ENCODE results near the gene HSD11B1L. TPM values are rescaled to one million over a fixed set of nuclear protein-coding genes. Genes with fewer than 3 reads are reported as not detected.
"Not testable (repeated sequence)": the region's sequence is repeated elsewhere in the genome, so short reads cannot be mapped to it uniquely, and the experiment has no call there.

The HSD11B1L gene
- polyA plus RNA-seq, 6 donors from 2014 or later, result 1.1 to 6.5 (median 2.6) TPM

GRCh38 chr19:5693195-5694166 lies 12.7 kb downstream of the HSD11B1L start:
- Mint-ChIP-seq H3K36me3 (peaks cover 0 to 7% of the 10 kb centered on the region in 2 donors), H3K4me3 (peak overlapping the region in 1 of 8 donors; percentile 45), H3K27ac (peak overlapping the region in 3 of 6 donors; percentile 80 to 94 (median 87))

GRCh38 chr19:5694167-5694955 lies 13.5 kb downstream of the HSD11B1L start:
- H3K27ac Mint-ChIP-seq, result peak overlapping the region in 3 of 6 donors; percentile 41 to 94 (median 87)

More at GRCh38 chr19:5693195-5694166, 12.7 kb downstream of the HSD11B1L start:
- no peaks in the 10 kb centered on the region for H3K27me3 Mint-ChIP-seq
- H3K9me3 Mint-ChIP-seq, result no peaks in the 10 kb centered on the region
- peaks cover 23 to 38% (median 27%) of the 10 kb centered on the region in 3 donors for H3K4me1 Mint-ChIP-seq
- ATAC-seq (ENCODE audit: low read depth in 2 of 2), result no peak
- DNase-seq, result no peak

GRCh38 chr19:5694956-5695648 lies 14.3 kb downstream of the HSD11B1L start:
- H3K27me3 Mint-ChIP-seq, result no peaks in the 10 kb centered on the region
- DNase-seq, result no peak
- peak overlapping the region in 2 of 8 donors; percentile 9 to 47 for H3K4me3 Mint-ChIP-seq
- peaks cover 19 to 32% (median 21%) of the 10 kb centered on the region in 3 donors for H3K4me1 Mint-ChIP-seq
- ATAC-seq (ENCODE audit: low read depth in 2 of 2), result no peak
- peaks cover 0 to 7% of the 10 kb centered on the region in 2 donors for H3K36me3 Mint-ChIP-seq
- peak overlapping the region in 2 of 6 donors; percentile 47 to 94 for H3K27ac Mint-ChIP-seq
- no peaks in the 10 kb centered on the region for H3K9me3 Mint-ChIP-seq

More at GRCh38 chr19:5694167-5694955, 13.5 kb downstream of the HSD11B1L start:
- peaks cover 0 to 7% of the 10 kb centered on the region in 2 donors for H3K36me3 Mint-ChIP-seq
- H3K9me3 Mint-ChIP-seq, result no peaks in the 10 kb centered on the region
- peak overlapping the region in 1 of 8 donors; percentile 9 for H3K4me3 Mint-ChIP-seq
- no peak for DNase-seq
- ATAC-seq (ENCODE audit: low read depth in 2 of 2), result no peak
- peaks cover 23 to 37% (median 26%) of the 10 kb centered on the region in 3 donors for H3K4me1 Mint-ChIP-seq
- no peaks in the 10 kb centered on the region for H3K27me3 Mint-ChIP-seq

GRCh38 chr19:5695649-5696195 lies 14.9 kb downstream of the HSD11B1L start:
- no peak overlapping the region for H3K4me3 Mint-ChIP-seq
- H3K4me1 Mint-ChIP-seq, result peaks cover 13 to 26% (median 15%) of the 10 kb centered on the region in 3 donors
- peak overlapping the region in 1 of 6 donors; percentile 47 for H3K27ac Mint-ChIP-seq
- H3K27me3 Mint-ChIP-seq, result no peaks in the 10 kb centered on the region
- ATAC-seq (ENCODE audit: low read depth in 2 of 2), result no peak
- no peaks in the 10 kb centered on the region for H3K9me3 Mint-ChIP-seq
- H3K36me3 Mint-ChIP-seq, result peaks cover 0 to 7% of the 10 kb centered on the region in 2 donors
- DNase-seq, result no peak

- Mint-ChIP-seq H3K36me3 (peaks cover 0 to 7% of the 10 kb centered on the region in 2 donors), H3K27ac (peak overlapping the region in 1 of 6 donors; percentile 20)
Measured at GRCh38 chr19:5696196-5697021, 15.6 kb downstream of the HSD11B1L start.

GRCh38 chr19:5697022-5697889 lies 16.4 kb downstream of the HSD11B1L start:
- Mint-ChIP-seq H3K9me3 (no peaks in the 10 kb centered on the region), H3K27me3 (no peaks in the 10 kb centered on the region), H3K4me3 (peak overlapping the region in 2 of 8 donors; percentile 60 to 62), H3K4me1 (peaks cover 5 to 19% (median 11%) of the 10 kb centered on the region in 3 donors), H3K27ac (peak overlapping the region in 1 of 6 donors; percentile 20), H3K36me3 (peaks cover 0 to 7% of the 10 kb centered on the region in 2 donors)
- ATAC-seq (ENCODE audit: low read depth in 2 of 2), result no peak
- no peak for DNase-seq

More at GRCh38 chr19:5696196-5697021, 15.6 kb downstream of the HSD11B1L start:
- DNase-seq (no peak), ATAC-seq (ENCODE audit: low read depth in 2 of 2) (no peak)
- Mint-ChIP-seq H3K27me3 (no peaks in the 10 kb centered on the region), H3K4me1 (peaks cover 9 to 20% (median 11%) of the 10 kb centered on the region in 3 donors), H3K4me3 (no peak overlapping the region), H3K9me3 (no peaks in the 10 kb centered on the region)

GRCh38 chr19:5697890-5698634 lies 17.2 kb downstream of the HSD11B1L start:
- DNase-seq, result no peak
- H3K27ac Mint-ChIP-seq, result peak overlapping the region in 1 of 6 donors; percentile 44
- H3K4me3 Mint-ChIP-seq, result peak overlapping the region in 1 of 8 donors; percentile 62
- ATAC-seq (ENCODE audit: low read depth in 2 of 2), result no peak
- peaks cover 0 to 11% (median 3%) of the 10 kb centered on the region in 3 donors for H3K4me1 Mint-ChIP-seq
- no peaks in the 10 kb centered on the region for H3K27me3 Mint-ChIP-seq
- H3K9me3 Mint-ChIP-seq, result no peaks in the 10 kb centered on the region
- H3K36me3 Mint-ChIP-seq, result peaks cover 0 to 6% of the 10 kb centered on the region in 2 donors

- H3K9me3 Mint-ChIP-seq, result no peaks in the 10 kb centered on the region
- peak overlapping the region in 3 of 6 donors; percentile 18 to 60 (median 19) for H3K27ac Mint-ChIP-seq
- peaks cover 0 to 11% (median 0%) of the 10 kb centered on the region in 3 donors for H3K4me1 Mint-ChIP-seq
- H3K36me3 Mint-ChIP-seq, result peaks cover 0 to 8% of the 10 kb centered on the region in 2 donors
- no peak overlapping the region for H3K4me3 Mint-ChIP-seq
- ATAC-seq (ENCODE audit: low read depth in 2 of 2), result peak; percentile 14 to 45
- no peak for DNase-seq
- H3K27me3 Mint-ChIP-seq, result no peaks in the 10 kb centered on the region
Measured at GRCh38 chr19:5698635-5699422, 18.0 kb downstream of the HSD11B1L start.

- ATAC-seq (ENCODE audit: low read depth in 2 of 2) (no peak), DNase-seq (no peak)
- Mint-ChIP-seq H3K27me3 (no peaks in the 10 kb centered on the region), H3K4me3 (no peak overlapping the region), H3K27ac (peak overlapping the region in 1 of 6 donors; percentile 37), H3K36me3 (peaks cover 0 to 8% of the 10 kb centered on the region in 2 donors), H3K9me3 (no peaks in the 10 kb centered on the region), H3K4me1 (peaks cover 0 to 5% (median 0%) of the 10 kb centered on the region in 3 donors)
Measured at GRCh38 chr19:5700455-5701092, 19.7 kb downstream of the HSD11B1L start.

GRCh38 chr19:5702053-5702410 lies 21.2 kb downstream of the HSD11B1L start:
- not testable (repeated sequence) for ATAC-seq (ENCODE audit: low read depth in 2 of 2); DNase-seq; H3K27me3 Mint-ChIP-seq; H3K9me3 Mint-ChIP-seq; H3K27ac Mint-ChIP-seq; H3K36me3 Mint-ChIP-seq; H3K4me1 Mint-ChIP-seq; H3K4me3 Mint-ChIP-seq
